Cerebellar nuclear complex (tissue), 1 donor: ENCODE results near the gene GP2.

Source experiments
- DNase-seq, 2 experiments: peaks; one replicate each; lab custom pipeline; 2025; lab: John Stamatoyannopoulos, UW

The GP2 gene

GRCh38 chr16:20327444-20328041, at the start of gene GP2:
TSS of gene GP2 (minus strand) at chr16:20327513. CDS start at chr16:20326431, 1,082 bp downstream.
- DNase-seq = no peak

DNA sequence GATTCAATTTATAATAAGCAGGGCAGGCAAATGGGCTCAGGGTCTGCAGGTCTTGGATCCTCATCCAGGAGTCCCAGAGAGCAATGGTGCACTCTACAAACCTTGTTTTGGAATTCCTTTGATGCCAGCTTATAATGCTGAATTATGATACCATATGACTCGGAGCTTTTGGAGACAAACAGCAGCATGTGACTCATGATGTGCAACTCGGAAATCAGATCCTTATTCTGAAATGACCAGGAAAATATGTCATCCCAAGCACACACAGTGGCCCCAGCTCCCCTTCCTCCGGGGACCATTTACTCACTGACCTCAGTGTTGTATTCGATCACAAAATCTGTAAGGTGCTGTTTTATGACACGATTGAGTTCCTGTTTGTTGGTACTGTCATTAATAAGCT, 45.4 kb upstream of the GP2 start:
- no peak for DNase-seq

- DNase-seq = no peak
These were observed 42.2 kb upstream of the GP2 start for GRCh38 chr16:20369452-20370054.

DNA sequence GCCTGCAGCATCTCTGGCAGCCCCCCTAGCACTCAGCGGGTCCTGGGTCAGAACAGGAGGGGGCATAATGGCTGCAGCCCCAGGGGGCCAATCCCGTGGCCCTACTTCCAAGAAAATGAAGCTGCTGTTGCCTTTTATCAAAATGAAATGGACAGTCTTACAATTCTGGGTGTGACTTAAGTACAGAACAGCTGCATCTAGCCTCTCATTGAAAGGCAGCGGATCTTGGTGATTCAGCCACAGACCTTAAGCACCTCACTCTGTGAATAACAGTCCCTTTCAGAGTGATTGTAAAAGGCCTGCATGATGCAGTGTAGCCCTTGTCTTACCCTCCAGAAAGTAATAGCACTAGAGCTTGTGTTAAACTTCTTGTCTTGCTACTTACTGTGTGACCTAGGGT, 36.7 kb upstream of the GP2 start:
- DNase-seq = no peak

DNA sequence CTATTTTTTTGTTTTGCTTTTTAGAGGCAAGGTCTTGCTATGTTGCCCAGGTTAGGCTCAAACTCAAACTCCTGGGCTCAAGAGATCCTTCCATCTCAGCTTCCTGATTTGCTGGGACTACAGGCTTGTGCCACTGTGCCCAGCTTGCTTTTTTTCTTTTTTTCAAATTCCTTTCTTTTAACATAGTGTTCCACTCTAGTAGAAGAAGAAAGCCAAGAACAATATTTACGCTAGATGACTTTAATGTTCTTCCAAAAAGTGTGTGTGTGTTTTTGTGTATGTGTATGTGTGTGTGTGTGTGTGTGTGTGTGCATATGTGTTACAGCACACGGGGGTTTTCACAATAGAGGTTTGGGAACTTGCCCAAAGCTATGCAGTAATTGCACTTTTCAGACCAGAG, 35.9 kb upstream of the GP2 start:
- DNase-seq = no peak

DNA sequence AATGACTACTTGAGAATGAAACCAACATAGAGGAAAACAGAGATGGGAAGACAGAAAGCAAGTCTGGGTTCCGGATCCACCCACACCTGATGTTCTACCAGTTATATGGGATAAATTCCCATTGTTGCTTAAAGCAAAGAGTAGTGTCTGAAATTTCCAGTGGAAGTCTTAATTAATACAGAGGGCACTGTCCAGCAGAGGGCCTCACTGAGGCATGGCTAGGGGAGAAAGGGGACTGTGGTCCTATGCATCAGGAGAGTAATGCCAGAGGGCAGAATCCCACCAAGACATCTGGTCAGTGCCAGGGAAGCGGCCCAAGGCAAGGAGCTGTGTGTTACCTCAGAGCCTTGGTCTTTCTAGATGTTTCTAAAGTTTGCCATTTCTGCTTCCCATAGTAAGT, 32.7 kb upstream of the GP2 start:
- DNase-seq = no peak

DNA sequence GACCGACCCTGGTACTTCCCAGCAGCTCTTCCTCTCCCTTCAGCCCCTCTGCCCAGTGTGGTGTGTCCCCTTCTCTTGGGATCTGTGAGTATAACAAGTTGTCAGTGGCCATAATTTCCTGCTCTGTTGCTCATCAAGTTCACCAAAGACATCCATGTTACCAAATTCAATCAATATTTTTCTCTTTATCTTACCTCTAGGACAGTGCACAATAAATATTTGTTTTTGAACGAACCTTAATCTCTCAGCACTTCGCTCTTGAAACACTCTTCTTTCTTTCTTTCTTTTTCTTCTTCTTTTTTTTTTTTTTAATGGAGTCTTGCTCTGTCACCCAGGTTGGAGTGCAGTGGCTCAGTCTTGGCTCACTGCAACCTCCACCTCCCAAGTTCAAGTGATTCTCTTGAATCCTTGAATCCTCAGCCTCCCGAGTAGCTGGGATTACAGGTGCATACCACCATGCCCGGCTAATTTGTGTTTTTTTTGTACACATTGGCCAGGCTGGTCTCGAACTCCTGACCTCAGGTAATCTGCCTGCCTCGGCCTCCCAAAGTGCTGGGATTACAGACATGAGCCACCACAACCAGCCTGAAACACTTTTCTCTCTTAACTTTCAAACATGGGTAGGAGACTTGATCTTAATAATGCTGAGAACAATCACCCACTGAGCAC, 27.9 kb upstream of the GP2 start:
- DNase-seq = no peak

GRCh38 chr16:20353379-20353778, 26.1 kb upstream of the GP2 start:
- no peak for DNase-seq

- DNase-seq = no peak
These were observed 25.3 kb upstream of the GP2 start, which contains the start of gene UMOD for GRCh38 chr16:20352615-20353014. TSS of gene UMOD (minus strand) at chr16:20352715. CDS start at chr16:20350737, 1,978 bp downstream.

DNA sequence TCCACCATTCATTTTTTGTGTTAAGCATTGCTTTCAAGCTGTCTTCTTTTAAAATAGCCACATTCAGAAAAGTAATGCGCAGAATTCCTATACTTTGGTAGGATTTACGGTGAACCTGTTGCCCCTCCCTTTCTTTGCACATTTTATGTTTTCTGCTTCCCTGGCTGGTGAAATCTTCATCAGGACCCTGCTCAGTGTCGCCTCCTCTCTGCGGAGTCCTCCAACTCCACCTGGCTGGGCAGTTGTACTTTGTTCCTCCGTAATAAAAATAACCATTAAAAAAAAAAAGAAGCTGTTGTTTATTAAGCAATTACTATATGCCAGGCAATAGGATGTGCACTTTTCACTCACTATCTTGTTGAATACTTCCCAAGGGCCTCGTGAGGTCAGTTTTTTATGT, 22.3 kb upstream of the GP2 start:
- no peak for DNase-seq

GRCh38 chr16:20348365-20349185, 21.3 kb upstream of the GP2 start:
- no peak for DNase-seq

GRCh38 chr16:20347666-20348364, 20.5 kb upstream of the GP2 start:
- DNase-seq = no peak

DNA sequence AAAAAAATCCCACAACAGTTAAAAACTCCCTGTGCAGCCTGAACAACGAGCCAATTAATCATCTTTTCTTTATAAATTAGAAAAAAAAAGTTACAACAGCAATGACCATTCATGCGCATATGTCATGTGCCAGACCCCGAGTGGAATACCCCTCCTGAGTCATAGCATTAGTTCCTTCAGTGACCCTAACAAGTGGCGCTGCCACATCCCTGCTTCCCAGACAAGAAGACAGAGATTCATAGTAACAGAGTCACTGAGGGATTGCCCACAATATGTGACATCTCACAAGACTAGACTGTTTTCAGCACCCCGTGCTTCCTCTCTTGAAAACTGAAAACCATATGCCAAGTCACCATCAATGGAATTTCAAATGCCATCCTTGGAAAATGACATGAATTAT, 17.3 kb upstream of the GP2 start:
- no peak for DNase-seq

GRCh38 chr16:20339744-20340143, 12.4 kb upstream of the GP2 start:
- DNase-seq = no peak

DNA sequence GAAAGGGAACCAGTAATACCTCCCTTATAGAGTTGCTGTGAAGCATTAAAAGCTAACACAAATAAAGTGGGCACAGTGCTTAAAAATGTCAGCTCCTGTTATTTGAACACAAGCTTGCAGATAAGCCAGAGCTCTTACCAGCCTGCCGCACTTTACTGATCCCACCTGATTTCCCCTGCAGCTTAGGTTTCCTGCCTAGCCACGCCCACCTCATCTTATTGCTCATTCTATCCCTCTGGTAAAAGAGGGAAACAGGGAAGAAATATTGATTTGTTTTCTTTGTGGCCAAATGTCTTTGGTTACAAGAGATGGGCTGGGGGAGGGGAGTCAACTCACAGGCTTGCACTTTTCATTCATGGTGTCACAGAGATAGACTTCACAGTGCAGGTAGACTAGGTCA, 9.6 kb upstream of the GP2 start:
- no peak for DNase-seq

DNA sequence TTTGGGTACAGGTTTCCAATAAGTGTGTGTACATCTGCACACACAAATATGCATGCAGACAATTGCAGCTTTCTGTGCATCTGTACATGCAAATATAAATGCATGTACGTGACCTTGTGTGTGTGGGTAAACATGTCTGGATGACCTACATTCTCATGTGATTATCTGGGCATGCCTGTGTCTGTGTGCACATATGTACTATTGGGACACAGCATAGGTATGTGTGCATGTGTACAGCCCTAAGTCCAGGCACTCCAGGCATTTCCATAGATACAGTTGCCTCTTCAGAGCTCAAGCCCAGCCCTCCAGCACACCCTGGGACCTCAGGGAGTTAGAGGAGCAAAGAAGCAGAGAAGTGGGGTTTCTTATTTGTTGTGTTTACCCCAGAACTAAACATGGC, 7.1 kb upstream of the GP2 start:
- DNase-seq = no peak

- DNase-seq = no peak
These were observed 5.8 kb upstream of the GP2 start for GRCh38 chr16:20333120-20333519.

GRCh38 chr16:20332411-20332810, 5.1 kb upstream of the GP2 start:
- no peak for DNase-seq

GRCh38 chr16:20331635-20332034, 4.3 kb upstream of the GP2 start:
- no peak for DNase-seq

DNA sequence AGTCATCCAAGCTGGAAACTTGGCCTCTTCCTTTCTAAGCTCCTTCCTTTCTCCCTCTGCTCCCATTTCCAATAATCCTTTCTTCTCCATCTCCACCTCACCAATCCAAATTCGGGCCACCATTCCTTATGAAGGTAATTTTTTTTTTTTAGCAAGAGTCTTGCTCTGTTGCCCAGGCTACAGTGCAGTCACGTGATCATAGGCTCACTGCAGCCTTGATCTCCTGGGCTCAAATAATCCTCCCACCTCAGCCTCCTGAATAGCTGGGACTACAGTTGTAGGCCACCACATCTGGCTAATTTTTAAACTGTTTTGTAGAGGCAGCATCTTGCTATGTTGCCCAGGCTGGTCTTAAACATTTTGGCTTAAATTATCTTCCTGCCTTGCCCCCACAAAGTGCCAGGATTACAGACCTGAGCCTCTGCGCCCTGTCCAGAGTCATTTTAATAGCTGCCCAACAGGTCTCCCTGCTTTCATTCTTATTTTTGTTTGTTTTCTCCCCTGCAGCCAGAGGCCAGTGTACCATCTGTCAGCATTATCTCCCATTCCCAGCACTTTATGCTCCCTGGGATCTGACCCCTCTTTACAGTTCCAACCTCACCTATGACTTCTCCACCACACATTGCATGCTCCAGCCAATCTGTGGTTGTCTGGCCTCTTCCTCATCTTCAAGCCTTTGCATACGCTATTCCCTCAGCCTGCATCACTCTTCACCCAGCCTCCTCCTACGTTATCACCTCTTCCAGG, 2.3 kb upstream of the GP2 start:
- DNase-seq = no peak

GRCh38 chr16:20326321-20326720, 992 bp downstream of the GP2 start:
- DNase-seq = no peak
